Tibial nerve (tissue), 4 donors: ENCODE measurements around the gene TAOK3. TPM values are rescaled to one million over a fixed set of nuclear protein-coding genes. Genes with fewer than 3 reads are reported as not detected.

Source experiments
- DNase-seq, 2 donors: peaks; one replicate each; pipeline ENCODE4 v3.0.0-alpha.2; 2019; ENCODE audit warnings: low spot score in 2 of 2
- H3K27ac ChIP-seq, 4 donors: fragments of 200-600 bp; sonication (generic) in 3 of 4; one replicate each; pipeline ENCODE4 v1.5.1; 2017 to 2019; ENCODE audit warnings: mild to moderate bottlenecking in 1 of 4
- H3K27me3 ChIP-seq, 2 donors: fragments of 200-600 bp; sonication (generic) in 1 of 2; one replicate each; pipeline versions ENCODE4 v1.5.1 to v1.6.0; 2017 to 2019
- H3K36me3 ChIP-seq, 3 donors: fragments of 200-600 bp; sonication (generic); one replicate each; pipeline ENCODE4 v1.5.1; 2018 to 2019
- H3K4me1 ChIP-seq, 4 donors: fragments of 200-600 bp; sonication (generic) in 3 of 4; one replicate each; pipeline ENCODE4 v1.5.1; 2017 to 2019
- H3K4me3 ChIP-seq, 4 donors: fragments of 200-600 bp; sonication (generic) in 3 of 4; one replicate each; pipeline ENCODE4 v1.5.1; 2017 to 2019; ENCODE audit warnings: mild to moderate bottlenecking in 1 of 4, moderate library complexity in 1 of 4
- H3K9me3 ChIP-seq, 4 donors: fragments of 200-600 bp; sonication (generic) in 3 of 4; one replicate each; pipeline ENCODE4 v1.5.1; 2017 to 2019
- EP300 ChIP-seq, 2 donors: sonication (generic); formaldehyde crosslinking; IDR thresholded peaks; one replicate each; pipeline ENCODE4 v1.6.1; 2017; ENCODE audit warnings: antibody characterized with exemption in 2 of 2, mild to moderate bottlenecking in 1 of 2
- POLR2A ChIP-seq, 2 donors: fragments of 450-650 bp; IDR thresholded peaks; one replicate each; pipeline ENCODE4 v1.6.1; 2017; ENCODE audit warnings: antibody characterized with exemption in 2 of 2, mild to moderate bottlenecking in 2 of 2, moderate library complexity in 2 of 2
- WGBS, 2 donors: methylation state at CpG; one replicate each; pipeline ENCODE4 v1.1.5; 2018; 5-methylcytosine and 5-hydroxymethylcytosine counted together
- total RNA-seq, 4 donors: library from RNA; depleted of rRNA; stranded (reverse); fragments of >200 nt; gene quantifications; one replicate each; pipeline ENCODE4 v1.1.0, GENCODE V29; 2016
- TF ChIP-seq, protein P1 (sequence below), 5 experiments: fragments of 200-600 bp in 3 of 5; fragments of 450-650 bp in 2 of 5; sonication (generic) in 3 of 5; IDR thresholded peaks; one replicate each; pipeline ENCODE4 v1.5.1; 2016 to 2019; ENCODE audit warnings: antibody characterized with exemption in 5 of 5, mild to moderate bottlenecking in 3 of 5, moderate library complexity in 2 of 5

Gene TAOK3
- total RNA-seq, 4 donors from 2014 or later, result 43.7 to 99.0 (median 59.6) TPM

GRCh38 chr12:118151755-118152154 is 221.0 kb downstream of the TAOK3 start:
- peaks cover 0 to 83% (median 6%) of the 10 kb centered on the region in 3 donors for H3K36me3 ChIP-seq
- H3K9me3 ChIP-seq, result no peaks in the 10 kb centered on the region
- H3K27me3 ChIP-seq, result no peaks in the 10 kb centered on the region
- 78 to 80% methylated on average over 5 of the region's 5 CpGs for WGBS, 2 donors
- TF ChIP-seq EP300 (IDR thresholded peaks at IDR 0.05), result no peak
- no peak for TF ChIP-seq POLR2A (IDR thresholded peaks at IDR 0.05)
- TF ChIP-seq, protein P1, sequence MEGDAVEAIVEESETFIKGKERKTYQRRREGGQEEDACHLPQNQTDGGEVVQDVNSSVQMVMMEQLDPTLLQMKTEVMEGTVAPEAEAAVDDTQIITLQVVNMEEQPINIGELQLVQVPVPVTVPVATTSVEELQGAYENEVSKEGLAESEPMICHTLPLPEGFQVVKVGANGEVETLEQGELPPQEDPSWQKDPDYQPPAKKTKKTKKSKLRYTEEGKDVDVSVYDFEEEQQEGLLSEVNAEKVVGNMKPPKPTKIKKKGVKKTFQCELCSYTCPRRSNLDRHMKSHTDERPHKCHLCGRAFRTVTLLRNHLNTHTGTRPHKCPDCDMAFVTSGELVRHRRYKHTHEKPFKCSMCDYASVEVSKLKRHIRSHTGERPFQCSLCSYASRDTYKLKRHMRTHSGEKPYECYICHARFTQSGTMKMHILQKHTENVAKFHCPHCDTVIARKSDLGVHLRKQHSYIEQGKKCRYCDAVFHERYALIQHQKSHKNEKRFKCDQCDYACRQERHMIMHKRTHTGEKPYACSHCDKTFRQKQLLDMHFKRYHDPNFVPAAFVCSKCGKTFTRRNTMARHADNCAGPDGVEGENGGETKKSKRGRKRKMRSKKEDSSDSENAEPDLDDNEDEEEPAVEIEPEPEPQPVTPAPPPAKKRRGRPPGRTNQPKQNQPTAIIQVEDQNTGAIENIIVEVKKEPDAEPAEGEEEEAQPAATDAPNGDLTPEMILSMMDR (IDR thresholded peaks at IDR 0.05), result no peak
- no peak overlapping the region for H3K27ac ChIP-seq
- no peaks in the 10 kb centered on the region for H3K4me1 ChIP-seq
- DNase-seq, result no peak
- no peak overlapping the region for H3K4me3 ChIP-seq

- Histone ChIP-seq H3K4me3 (no peak overlapping the region), H3K27me3 (no peaks in the 10 kb centered on the region), H3K27ac (peak overlapping the region in 1 of 4 donors; percentile 12), H3K36me3 (peaks cover 0 to 83% (median 6%) of the 10 kb centered on the region in 3 donors), H3K9me3 (no peaks in the 10 kb centered on the region), H3K4me1 (no peaks in the 10 kb centered on the region)
- TF ChIP-seq, protein P1 (IDR thresholded peaks at IDR 0.05), result no peak
- no peak for TF ChIP-seq POLR2A (IDR thresholded peaks at IDR 0.05)
- 42 to 43% methylated on average over 7 of the region's 7 CpGs for WGBS, 2 donors
- no peak for DNase-seq
Measured at GRCh38 chr12:118150625-118151024, 222.1 kb downstream of the TAOK3 start.

DNA sequence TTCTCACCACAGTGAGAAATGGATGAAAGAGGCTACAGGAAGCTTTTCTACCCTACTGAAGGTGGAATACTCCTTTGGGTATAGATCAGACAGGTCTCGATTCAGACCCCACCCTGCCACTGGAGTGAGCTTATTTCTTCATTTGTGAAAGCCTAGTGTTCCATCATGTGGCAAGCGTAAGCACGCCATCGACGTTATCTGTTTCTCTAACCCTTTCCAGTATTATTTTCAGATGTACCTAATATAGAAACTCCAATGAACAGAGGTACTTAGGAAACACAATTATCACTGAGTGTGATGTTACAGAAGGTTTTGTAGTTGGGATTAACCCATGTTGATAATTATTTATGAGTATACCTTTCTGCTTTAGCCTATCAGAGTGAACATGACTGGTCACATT is 224.4 kb downstream of the TAOK3 start:
- no peaks in the 10 kb centered on the region for H3K27me3 ChIP-seq
- WGBS, 2 donors, result 92 to 94% methylated on average over 5 of the region's 5 CpGs
- H3K4me1 ChIP-seq, result peaks cover 0 to 10% (median 2%) of the 10 kb centered on the region in 4 donors
- no peak for DNase-seq
- peak overlapping the region in 1 of 4 donors; percentile 42 for H3K27ac ChIP-seq
- no peak overlapping the region for H3K4me3 ChIP-seq
- peaks cover 0 to 99% (median 6%) of the 10 kb centered on the region in 3 donors for H3K36me3 ChIP-seq
- no peaks in the 10 kb centered on the region for H3K9me3 ChIP-seq
- TF ChIP-seq EP300 (IDR thresholded peaks at IDR 0.05) (no peak), POLR2A (IDR thresholded peaks at IDR 0.05) (no peak)
- TF ChIP-seq, protein P1 (IDR thresholded peaks at IDR 0.05), result no peak

DNA sequence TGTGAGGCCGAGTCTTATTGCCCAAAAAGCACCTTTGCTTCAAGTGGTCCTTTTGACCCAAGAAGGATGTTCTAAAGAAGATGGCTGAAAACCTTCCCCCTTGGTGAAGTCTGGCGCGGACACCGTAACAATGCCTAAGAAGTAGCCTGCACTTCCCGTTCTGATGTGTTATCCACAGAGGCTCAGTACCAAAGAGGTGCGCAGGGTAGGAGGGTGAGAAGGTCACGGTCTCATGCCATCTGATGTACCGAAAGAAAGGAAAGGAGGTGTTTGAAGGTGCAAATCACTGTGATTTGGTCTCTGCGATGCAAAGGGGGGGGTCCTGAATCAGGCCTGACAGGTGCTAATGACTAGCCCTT is 226.9 kb downstream of the TAOK3 start:
- H3K9me3 ChIP-seq, result no peaks in the 10 kb centered on the region
- H3K4me1 ChIP-seq, result peaks cover 0 to 27% (median 5%) of the 10 kb centered on the region in 4 donors
- WGBS, 2 donors, result 83 to 88% methylated on average over 9 of the region's 9 CpGs
- H3K27ac ChIP-seq, result peak overlapping the region in 1 of 4 donors; percentile 36
- H3K4me3 ChIP-seq, result no peak overlapping the region
- no peak for TF ChIP-seq POLR2A (IDR thresholded peaks at IDR 0.05)
- TF ChIP-seq, protein P1 (IDR thresholded peaks at IDR 0.05), result no peak
- no peak for TF ChIP-seq EP300 (IDR thresholded peaks at IDR 0.05)
- H3K36me3 ChIP-seq, result peaks cover 0 to 99% (median 12%) of the 10 kb centered on the region in 3 donors
- DNase-seq, result no peak
- H3K27me3 ChIP-seq, result no peaks in the 10 kb centered on the region

GRCh38 chr12:118145113-118145797 is 227.5 kb downstream of the TAOK3 start:
- Histone ChIP-seq H3K9me3 (no peaks in the 10 kb centered on the region), H3K4me3 (no peak overlapping the region), H3K4me1 (peaks cover 0 to 32% (median 6%) of the 10 kb centered on the region in 4 donors), H3K27me3 (no peaks in the 10 kb centered on the region), H3K27ac (peak overlapping the region in 1 of 4 donors; percentile 36), H3K36me3 (peaks cover 0 to 100% (median 12%) of the 10 kb centered on the region in 3 donors)
- WGBS, 2 donors, result 82 to 86% methylated on average over 7 of the region's 7 CpGs
- DNase-seq, result no peak
- TF ChIP-seq, protein P1 (IDR thresholded peaks at IDR 0.05), result no peak
- TF ChIP-seq POLR2A (IDR thresholded peaks at IDR 0.05) (no peak), EP300 (IDR thresholded peaks at IDR 0.05) (no peak)
